ENCODE measurements around the gene PDZRN3.

The PDZRN3 gene

GRCh38 chr3:73601481-73601880, 23.3 kb downstream of the PDZRN3 start:
- TF ChIP-seq SNAI2 (CRISPR knock-in tag; IDR thresholded peaks at IDR 0.05) (no peak), CSDC2 (CRISPR knock-in tag; IDR thresholded peaks at IDR 0.05) (no peak), ZNF70 (CRISPR knock-in tag; IDR thresholded peaks at IDR 0.05) (no peak), TCF4 (CRISPR knock-in tag; IDR thresholded peaks at IDR 0.05; ENCODE audit: borderline replicate concordance) (no peak), RARB (CRISPR knock-in tag; IDR thresholded peaks at IDR 0.05) (no peak), TOX (CRISPR knock-in tag; IDR thresholded peaks at IDR 0.05; ENCODE audit: borderline replicate concordance) (no peak; the same call in 1 of the 2 replicates), ZNF565 (CRISPR knock-in tag; conservative IDR thresholded peaks at IDR 0.05; ENCODE audit: low read depth) (no peak), CREB5 (CRISPR knock-in tag; IDR thresholded peaks at IDR 0.05; ENCODE audit: low read depth) (no peak), OSR1 (CRISPR knock-in tag; IDR thresholded peaks at IDR 0.05) (no peak), ZFP30 (CRISPR knock-in tag; IDR thresholded peaks at IDR 0.05) (no peak), ARNTL (CRISPR knock-in tag; IDR thresholded peaks at IDR 0.05; ENCODE audit: borderline replicate concordance, low read depth) (no peak), ZFP3 (CRISPR knock-in tag; IDR thresholded peaks at IDR 0.05) (no peak), PPARA (CRISPR knock-in tag; IDR thresholded peaks at IDR 0.05; ENCODE audit: borderline replicate concordance) (no peak), ISL1 (CRISPR knock-in tag; IDR thresholded peaks at IDR 0.05) (no peak), ZC3H10 (CRISPR knock-in tag; IDR thresholded peaks at IDR 0.05) (no peak), POU6F1 (CRISPR knock-in tag; IDR thresholded peaks at IDR 0.05; ENCODE audit: borderline replicate concordance, low read depth) (no peak)
- TF ChIP-seq, protein P1, sequence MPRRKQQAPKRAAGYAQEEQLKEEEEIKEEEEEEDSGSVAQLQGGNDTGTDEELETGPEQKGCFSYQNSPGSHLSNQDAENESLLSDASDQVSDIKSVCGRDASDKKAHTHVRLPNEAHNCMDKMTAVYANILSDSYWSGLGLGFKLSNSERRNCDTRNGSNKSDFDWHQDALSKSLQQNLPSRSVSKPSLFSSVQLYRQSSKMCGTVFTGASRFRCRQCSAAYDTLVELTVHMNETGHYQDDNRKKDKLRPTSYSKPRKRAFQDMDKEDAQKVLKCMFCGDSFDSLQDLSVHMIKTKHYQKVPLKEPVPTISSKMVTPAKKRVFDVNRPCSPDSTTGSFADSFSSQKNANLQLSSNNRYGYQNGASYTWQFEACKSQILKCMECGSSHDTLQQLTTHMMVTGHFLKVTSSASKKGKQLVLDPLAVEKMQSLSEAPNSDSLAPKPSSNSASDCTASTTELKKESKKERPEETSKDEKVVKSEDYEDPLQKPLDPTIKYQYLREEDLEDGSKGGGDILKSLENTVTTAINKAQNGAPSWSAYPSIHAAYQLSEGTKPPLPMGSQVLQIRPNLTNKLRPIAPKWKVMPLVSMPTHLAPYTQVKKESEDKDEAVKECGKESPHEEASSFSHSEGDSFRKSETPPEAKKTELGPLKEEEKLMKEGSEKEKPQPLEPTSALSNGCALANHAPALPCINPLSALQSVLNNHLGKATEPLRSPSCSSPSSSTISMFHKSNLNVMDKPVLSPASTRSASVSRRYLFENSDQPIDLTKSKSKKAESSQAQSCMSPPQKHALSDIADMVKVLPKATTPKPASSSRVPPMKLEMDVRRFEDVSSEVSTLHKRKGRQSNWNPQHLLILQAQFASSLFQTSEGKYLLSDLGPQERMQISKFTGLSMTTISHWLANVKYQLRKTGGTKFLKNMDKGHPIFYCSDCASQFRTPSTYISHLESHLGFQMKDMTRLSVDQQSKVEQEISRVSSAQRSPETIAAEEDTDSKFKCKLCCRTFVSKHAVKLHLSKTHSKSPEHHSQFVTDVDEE (CRISPR knock-in tag; IDR thresholded peaks at IDR 0.05): no peak
- TF ChIP-seq, protein P2, sequence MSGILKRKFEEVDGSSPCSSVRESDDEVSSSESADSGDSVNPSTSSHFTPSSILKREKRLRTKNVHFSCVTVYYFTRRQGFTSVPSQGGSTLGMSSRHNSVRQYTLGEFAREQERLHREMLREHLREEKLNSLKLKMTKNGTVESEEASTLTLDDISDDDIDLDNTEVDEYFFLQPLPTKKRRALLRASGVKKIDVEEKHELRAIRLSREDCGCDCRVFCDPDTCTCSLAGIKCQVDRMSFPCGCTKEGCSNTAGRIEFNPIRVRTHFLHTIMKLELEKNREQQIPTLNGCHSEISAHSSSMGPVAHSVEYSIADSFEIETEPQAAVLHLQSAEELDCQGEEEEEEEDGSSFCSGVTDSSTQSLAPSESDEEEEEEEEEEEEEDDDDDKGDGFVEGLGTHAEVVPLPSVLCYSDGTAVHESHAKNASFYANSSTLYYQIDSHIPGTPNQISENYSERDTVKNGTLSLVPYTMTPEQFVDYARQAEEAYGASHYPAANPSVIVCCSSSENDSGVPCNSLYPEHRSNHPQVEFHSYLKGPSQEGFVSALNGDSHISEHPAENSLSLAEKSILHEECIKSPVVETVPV (CRISPR knock-in tag; IDR thresholded peaks at IDR 0.05): no peak
- TF ChIP-seq, protein P3, sequence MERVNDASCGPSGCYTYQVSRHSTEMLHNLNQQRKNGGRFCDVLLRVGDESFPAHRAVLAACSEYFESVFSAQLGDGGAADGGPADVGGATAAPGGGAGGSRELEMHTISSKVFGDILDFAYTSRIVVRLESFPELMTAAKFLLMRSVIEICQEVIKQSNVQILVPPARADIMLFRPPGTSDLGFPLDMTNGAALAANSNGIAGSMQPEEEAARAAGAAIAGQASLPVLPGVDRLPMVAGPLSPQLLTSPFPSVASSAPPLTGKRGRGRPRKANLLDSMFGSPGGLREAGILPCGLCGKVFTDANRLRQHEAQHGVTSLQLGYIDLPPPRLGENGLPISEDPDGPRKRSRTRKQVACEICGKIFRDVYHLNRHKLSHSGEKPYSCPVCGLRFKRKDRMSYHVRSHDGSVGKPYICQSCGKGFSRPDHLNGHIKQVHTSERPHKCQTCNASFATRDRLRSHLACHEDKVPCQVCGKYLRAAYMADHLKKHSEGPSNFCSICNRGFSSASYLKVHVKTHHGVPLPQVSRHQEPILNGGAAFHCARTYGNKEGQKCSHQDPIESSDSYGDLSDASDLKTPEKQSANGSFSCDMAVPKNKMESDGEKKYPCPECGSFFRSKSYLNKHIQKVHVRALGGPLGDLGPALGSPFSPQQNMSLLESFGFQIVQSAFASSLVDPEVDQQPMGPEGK (CRISPR knock-in tag; IDR thresholded peaks at IDR 0.05; ENCODE audit: borderline replicate concordance): no peak
- ATAC-seq: no peak

- TF ChIP-seq SNAI2 (CRISPR knock-in tag; IDR thresholded peaks at IDR 0.05): no peak
- TF ChIP-seq ZNF70 (CRISPR knock-in tag; IDR thresholded peaks at IDR 0.05): no peak
- TF ChIP-seq ZNF8 (CRISPR knock-in tag; IDR thresholded peaks at IDR 0.05): no peak
- TF ChIP-seq ESRRG (CRISPR knock-in tag; IDR thresholded peaks at IDR 0.05): no peak
- TF ChIP-seq, protein P3 (CRISPR knock-in tag; IDR thresholded peaks at IDR 0.05; ENCODE audit: borderline replicate concordance): no peak
- no peak for TF ChIP-seq PPARA (CRISPR knock-in tag; IDR thresholded peaks at IDR 0.05; ENCODE audit: borderline replicate concordance)
- TF ChIP-seq ZNF565 (CRISPR knock-in tag; conservative IDR thresholded peaks at IDR 0.05; ENCODE audit: low read depth): no peak
- TF ChIP-seq, protein P2 (CRISPR knock-in tag; IDR thresholded peaks at IDR 0.05): no peak
- TF ChIP-seq ZC3H10 (CRISPR knock-in tag; IDR thresholded peaks at IDR 0.05): no peak
- no peak for TF ChIP-seq BACH2 (CRISPR knock-in tag; IDR thresholded peaks at IDR 0.05; ENCODE audit: borderline replicate concordance)
- TF ChIP-seq TOX (CRISPR knock-in tag; IDR thresholded peaks at IDR 0.05; ENCODE audit: borderline replicate concordance): no peak
- TF ChIP-seq, protein P1 (CRISPR knock-in tag; IDR thresholded peaks at IDR 0.05): no peak
- peak; percentile 1; the same call in 2 of the 3 replicates for ATAC-seq
These were observed 23.7 kb downstream of the PDZRN3 start for GRCh38 chr3:73601011-73601410.
